Left colon (tissue), 2 donors: ENCODE data around the gene NANOS3. TPM values are rescaled to one million over a fixed set of nuclear protein-coding genes. Genes with fewer than 3 reads are reported as not detected.
"Not testable (repeated sequence)": the region's sequence is repeated elsewhere in the genome, so short reads cannot be mapped to it uniquely, and the experiment has no call there.

Experiments
- ATAC-seq: fragments of 200-7000 bp; cut with Tn5 transposase; one replicate; pipeline ENCODE4 v1.9.1; 2020; ENCODE audit warnings: mild to moderate bottlenecking, moderate library complexity
- DNase-seq, 2 donors: peaks; one replicate each; pipeline ENCODE4 v3.0.0-alpha.2; 2020
- intact Hi-C, 2 donors: fragments of 100-400 bp; cut with DNase I in 1 of 2; cut with micrococcal nuclease in 1 of 2; formaldehyde crosslinking; loops; one replicate each; pipeline versions ENCODE4 v1.11.2 to v1.14.0; 2022; cut with DNase I, micrococcal nuclease
- total RNA-seq, 2 donors: library from RNA; stranded (reverse); fragmentation: NEBNext Ultra II Directional; extraction: Animal tissue kit (Norgen Biotek cat#: 25700); gene quantifications; one replicate each; pipeline ENCODE4 v1.2.1, GENCODE V29; 2021
- donor health status: DM: no; HTN: no; CAD: no.
- donor health status: DM: yes; HTN: yes; CAD: no.

NANOS3 gene
- total RNA-seq, 2 donors from 2014 or later: 0.56 TPM; not detected in 1

DNA sequence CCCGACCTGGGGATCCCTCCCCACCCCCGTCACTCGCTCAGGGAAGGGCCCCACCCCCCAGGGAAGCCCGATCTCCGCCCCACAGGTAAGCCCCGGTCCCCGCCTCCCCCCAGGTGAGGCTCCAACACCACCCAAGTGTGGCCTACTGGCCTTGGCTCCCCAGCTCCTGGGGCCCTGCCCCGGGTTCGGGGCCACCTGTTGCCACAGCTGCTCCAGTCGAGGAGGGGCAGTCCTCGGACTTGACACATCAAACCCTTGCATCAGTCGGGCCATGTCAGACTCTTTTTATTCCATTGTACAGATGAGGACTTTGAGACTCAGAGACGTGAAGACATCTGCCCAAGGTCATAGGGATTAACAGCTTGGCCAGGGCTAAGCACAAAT, 29.6 kb downstream of the NANOS3 start:
- peak; percentile 79 to 84 for DNase-seq
- ATAC-seq: peak; percentile 82
- intact Hi-C loops: no loop called here

DNA sequence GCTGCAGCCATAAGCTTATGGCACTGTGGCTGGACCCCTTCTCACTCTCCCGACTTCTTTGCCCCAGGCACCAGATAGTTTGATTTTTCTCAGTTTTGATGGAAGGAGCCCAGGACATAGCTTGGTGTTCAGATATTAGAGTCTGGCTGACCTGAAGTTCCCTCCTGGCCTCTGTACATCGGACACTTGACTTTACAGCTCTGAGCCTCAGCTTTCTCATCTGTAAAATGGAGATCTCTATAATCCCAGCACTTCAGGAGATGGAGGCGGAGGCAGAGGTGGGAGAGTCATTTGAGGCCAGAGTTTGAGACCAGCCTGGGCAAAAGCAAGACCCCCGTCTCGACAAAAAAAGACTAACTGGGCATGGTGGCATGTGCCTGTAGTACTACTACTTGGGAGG, 30.0 kb downstream of the NANOS3 start:
- intact Hi-C loops: no loop called here
- ATAC-seq (no peak), DNase-seq (no peak)

DNA sequence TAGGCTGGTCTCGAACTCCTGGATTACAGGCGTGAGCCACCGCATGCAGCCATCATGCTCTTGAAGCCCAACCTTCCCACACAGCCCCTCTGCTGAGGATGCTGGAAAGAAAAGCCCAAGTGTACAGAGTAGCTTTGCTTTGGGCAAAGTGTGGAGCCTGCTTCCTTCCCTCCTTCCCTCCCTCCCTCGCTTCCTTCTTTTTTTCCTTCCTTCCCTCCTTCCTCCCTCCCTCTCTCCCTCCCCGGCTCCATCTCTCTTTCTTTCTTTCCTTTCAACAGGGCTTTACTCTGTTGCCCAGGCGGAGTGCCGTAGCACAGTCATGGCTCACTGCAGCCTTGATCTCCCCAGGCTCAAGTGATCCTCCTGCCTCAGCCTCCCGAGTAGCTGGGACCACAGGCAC, 31.7 kb downstream of the NANOS3 start:
- DNase-seq (no peak), ATAC-seq (no peak)
- intact Hi-C loops: no loop called here

DNA sequence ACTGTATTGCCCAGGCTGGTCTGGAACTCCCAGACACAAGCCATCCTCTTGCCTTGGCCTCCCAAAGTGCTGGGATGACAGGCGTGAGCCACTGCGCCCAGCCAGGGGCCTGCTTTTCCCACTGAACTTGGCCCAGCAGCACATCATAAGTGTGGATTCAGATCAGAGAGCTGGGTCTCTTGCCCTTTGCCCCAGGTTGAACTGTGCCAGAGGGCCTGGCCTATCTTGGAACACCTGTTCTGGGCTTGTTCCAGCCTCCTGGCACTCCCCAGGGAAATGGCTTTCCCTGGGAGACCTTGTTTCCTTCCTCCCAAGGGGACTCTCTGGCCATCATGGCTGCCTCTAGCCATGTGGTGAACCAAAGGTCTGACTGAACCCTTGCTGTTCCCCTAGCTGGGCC, 32.5 kb downstream of the NANOS3 start:
- ATAC-seq: peak; percentile 61
- intact Hi-C loops: no loop called here
- DNase-seq: peak; percentile 66 to 80

DNA sequence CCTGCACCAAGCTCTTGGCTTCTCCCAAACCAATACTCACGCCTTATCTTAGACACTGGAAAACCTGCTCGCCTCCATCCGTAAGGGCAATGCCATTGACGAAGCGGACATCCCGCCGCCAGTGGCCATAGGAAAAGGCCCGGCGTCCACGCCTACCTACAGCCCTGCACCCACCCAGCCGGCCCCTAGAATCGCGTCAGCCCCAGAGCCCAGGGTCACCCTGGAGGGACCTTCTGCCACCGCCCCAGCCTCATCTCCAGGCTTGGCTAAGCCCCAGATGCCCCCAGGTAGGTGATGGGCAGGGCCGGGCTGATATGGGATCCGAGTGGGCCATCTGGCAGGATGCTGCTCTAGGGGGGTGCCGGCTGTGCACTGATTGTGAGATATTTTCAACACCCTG, 36.4 kb downstream of the NANOS3 start:
- ATAC-seq (no peak), DNase-seq (no peak)
- intact Hi-C loops: no loop called here

DNA sequence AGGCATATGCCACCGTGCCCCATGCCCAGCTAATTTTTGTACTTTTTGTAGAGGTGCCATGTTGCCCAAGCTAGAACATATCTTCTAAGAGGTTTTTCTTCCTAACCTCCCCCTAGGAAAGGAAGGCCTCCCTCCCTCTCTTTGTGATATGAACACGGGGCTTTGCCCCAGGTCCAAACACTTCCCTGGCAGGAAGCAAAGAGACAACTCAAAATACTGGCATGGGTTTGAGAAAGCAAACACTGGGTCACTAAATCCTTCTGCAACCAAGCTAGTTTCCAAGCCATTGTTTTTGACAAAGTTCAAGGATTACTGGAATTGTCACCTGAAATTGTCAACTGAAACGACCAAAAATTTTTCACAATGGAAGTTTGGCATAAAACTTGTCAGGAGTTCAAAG, 37.8 kb downstream of the NANOS3 start:
- ATAC-seq: no peak
- intact Hi-C loops: no loop called here
- DNase-seq: no peak

DNA sequence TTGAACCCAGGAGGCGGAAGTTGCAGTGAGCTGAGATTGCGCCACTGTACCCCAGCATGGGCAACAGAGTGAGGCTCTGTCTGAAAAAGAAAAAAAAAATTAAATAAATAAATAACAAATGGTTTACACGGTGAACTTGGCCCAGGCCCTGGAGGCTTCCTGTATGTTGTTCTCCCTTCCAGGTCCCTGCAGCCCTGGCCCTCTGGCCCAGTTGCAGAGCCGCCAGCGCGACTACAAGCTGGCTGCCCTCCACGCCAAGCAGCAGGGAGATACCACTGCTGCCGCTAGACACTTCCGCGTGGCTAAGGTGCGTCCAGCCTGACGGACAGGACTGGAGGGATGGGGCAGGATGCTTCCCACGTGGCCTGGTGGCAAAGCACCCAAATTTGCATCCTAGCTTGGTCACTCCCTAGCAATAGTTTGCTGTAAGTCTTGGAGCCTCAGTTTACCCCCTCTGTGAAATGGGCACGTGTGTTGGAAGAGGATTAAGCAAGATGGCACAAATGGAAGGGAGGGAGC, 41.0 kb downstream of the NANOS3 start:
- no peak for ATAC-seq
- intact Hi-C loops: no loop called here
- no peak for DNase-seq

DNA sequence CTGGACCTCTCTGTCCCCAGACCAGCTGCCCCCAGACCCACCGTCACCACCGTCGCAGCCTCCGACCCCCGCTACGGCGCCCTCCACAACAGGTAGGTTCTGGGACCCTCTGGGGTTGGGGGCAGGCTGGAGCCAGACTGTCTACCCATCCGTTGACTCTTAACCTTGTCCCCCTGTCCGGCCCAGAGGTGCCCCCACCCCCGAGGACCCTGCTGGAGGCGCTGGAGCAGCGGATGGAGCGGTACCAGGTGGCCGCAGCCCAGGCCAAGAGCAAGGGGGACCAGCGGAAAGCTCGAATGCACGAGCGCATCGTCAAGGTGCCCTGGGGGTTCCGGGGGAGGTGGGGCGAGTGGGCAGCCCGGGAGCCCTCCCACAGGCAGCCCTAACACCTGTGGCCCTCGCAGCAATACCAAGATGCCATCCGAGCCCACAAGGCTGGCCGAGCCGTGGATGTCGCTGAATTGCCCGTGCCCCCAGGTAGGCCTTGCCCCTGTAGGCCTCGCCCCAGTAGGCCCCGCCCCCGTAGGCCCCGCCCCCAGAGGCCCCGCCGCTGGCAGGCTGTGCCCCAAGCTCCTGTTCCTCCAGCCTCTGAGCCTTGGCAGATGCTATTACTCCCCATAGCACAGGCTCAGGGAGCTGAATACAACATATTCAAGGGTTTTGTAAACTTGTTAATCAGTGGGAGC, 41.9 kb downstream of the NANOS3 start:
- no peak for DNase-seq
- intact Hi-C loops: no loop called here
- ATAC-seq: peak; percentile 11

DNA sequence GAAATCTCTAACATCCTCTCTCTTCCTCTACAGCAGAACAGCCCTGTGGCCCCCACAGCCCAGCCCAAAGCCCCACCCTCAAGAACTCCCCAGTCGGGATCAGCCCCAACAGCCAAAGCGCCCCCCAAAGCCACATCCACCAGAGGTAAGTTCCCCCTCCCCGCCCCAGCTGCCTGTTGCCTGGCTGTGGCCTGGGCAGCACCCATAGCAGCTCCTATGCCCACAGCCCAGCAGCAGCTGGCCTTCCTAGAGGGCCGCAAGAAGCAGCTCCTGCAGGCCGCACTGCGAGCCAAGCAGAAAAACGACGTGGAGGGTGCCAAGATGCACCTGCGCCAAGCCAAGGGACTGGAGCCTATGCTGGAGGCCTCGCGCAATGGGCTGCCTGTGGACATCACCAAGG, 43.6 kb downstream of the NANOS3 start:
- DNase-seq (no peak), ATAC-seq (no peak)
- intact Hi-C loops: no loop called here

DNA sequence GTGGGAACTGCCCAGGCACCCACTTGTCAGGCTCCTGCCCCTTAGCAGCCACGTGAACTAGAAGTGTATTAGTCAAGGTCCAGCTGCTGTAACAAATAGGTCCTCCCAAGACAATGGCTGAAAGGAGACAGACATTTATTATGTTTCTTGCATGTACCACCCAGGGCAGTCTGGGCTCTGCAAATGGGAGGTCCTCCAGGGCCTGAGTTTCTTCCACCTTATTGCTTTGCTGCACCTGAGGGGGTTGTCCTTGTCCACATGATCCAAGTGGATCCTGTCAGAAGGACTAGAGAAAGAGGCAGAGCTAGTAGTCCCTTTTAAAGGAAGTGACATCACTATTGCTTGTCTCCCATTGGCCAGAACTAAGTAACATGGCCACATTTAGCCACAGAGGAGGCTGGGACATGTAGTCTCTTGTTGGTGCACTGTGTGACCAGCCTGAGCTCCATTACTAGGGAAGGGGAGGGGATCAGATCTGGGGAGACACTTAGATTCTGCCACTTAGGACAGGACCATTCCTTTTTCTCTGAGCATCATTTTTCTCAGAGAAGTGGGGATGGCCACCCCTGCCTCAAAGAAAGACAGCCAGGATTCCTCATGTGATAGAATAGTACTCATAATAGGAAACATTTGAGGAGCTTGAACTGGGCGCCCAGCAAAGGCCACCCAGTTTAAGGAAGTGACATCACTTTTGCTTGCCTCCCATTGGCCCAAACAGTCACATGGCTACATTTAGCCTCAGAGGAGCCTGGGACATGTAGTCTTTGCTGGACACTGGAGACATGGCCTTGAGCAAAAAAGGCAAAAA, 44.2 kb downstream of the NANOS3 start:
- ATAC-seq (peak; percentile 61), DNase-seq (no peak)
- intact Hi-C loops: no loop called here

DNA sequence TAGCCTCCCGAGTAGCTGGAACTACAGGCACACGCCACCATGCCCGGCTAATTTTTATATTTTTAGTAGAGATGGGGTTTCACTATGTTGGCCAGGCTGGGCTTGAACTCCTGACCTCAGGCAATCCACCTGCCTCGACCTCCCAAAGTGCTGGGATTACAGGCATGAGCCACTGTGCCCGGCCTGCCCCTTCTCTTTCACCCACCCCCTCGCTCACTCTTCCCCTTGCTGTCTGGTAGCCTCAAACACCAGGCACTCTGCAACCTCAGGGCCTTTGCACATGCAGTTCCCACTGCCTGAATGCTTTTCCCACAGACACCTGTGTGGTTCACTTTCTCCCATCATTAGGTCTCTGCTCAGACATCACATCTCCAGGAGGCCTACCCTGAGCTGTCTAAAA, 45.2 kb downstream of the NANOS3 start:
- ATAC-seq, intact Hi-C loops: not testable (repeated sequence)

DNA sequence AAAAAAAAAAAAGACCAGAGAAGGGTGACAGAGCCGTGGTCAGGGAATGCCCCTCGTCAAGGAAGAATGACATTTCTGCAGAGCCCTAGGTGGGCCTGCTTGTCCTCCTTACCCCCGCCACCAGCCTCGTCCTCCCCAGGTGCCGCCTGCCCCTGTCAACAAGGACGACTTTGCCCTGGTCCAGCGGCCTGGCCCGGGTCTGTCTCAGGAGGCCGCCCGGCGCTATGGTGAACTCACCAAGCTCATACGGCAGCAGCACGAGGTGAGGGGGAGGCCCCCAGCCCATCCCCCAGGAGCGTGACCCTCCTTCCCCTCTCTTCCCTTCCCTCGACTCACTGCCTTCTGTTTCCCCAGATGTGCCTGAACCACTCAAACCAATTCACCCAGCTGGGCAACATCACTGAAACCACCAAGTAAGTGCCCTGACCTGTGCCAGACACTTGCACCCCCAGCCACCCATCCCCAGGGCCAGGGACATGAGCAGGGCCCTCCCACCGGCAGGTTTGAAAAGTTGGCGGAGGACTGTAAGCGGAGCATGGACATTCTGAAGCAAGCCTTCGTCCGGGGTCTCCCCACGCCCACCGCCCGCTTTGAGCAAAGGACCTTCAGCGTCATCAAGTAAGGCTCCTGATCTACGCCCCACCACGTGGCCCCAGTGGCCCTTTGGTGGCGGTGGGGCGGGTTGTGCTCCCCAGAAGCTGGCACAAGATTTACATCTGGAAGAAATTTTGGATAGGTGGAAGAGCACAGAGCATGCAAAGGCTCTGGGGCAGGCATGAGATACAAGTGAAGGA, 46.5 kb downstream of the NANOS3 start:
- ATAC-seq (no peak), DNase-seq (no peak)
- intact Hi-C loops: no loop called here

More for the DNA sequence above, 45.2 kb downstream of the NANOS3 start:
- not testable (repeated sequence) for DNase-seq

DNA sequence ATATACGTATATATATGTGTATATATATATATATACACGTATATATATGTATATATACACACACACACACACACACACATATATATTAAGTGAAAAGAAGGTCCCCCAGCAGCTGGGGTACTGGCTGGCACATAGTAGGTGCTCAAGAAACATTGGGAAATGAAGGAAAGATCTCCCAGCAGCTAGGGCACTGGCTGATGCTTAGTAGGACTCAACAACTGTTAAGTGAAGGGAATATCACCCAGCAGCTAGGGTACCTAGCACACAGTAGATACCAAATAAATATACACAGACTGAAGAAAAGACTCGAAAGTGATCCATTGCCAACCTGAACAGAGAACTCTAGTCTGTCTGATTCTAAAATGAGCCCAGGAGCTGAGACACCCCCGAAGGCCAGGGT, 49.1 kb downstream of the NANOS3 start:
- DNase-seq (no peak), ATAC-seq (no peak)
- intact Hi-C loops: no loop called here

DNA sequence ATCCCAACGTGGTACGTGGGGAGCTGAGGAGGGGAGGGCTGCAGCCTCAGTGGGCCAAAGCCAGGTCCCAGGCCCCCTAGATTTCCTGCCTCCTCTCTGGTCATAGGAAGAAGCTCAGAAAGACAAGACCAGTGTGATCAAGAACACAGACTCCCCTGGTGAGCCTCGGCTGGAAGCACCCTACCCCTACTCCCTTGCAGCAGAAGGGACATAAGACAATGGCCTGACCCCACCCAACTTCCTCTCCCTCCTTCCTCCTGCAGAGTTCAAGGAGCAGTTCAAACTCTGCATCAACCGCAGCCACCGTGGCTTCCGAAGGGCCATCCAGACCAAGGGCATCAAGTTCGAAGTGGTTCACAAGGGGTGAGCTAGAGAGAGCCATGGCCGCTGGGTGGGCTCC, 49.8 kb downstream of the NANOS3 start:
- intact Hi-C loops: no loop called here
- DNase-seq (no peak), ATAC-seq (no peak)

DNA sequence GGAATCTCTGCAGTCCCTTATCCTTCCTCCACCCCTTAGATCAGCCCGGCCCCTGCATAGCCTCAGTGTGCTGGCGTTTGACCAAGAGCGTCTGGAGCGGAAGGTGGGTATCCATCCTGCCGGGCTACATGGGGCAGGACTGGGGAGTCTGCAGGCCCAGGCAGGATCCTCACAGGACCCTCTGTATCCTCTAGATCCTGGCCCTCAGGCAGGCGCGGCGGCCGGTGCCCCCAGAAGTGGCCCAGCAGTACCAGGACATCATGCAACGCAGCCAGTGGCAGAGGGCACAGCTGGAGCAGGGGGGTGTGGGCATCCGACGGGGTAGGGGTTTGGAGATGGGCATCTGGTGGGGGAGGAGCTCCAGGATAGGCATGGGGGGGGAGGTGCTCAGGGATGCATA, 52.4 kb downstream of the NANOS3 start:
- intact Hi-C loops: no loop called here
- no peak for ATAC-seq
- DNase-seq: no peak

DNA sequence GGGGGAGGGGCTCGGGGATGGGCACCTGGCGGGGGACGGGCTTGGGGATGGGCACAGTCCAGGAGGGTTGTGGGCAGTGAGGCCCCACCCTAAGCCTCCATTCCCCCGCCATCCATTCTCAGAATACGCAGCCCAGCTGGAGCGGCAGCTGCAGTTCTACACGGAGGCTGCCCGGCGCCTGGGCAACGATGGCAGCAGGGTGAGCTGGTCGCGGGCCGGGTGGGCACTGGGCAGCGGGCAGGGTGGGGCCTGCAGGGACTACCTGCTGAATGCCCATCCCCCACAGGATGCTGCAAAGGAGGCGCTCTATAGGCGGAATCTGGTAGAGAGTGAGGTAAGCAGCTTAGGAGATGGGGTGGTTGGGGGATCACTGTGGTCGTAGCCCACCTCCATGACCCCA, 53.0 kb downstream of the NANOS3 start:
- ATAC-seq: no peak

More for the DNA sequence above, 53.0 kb downstream of the NANOS3 start:
- DNase-seq: no peak
- intact Hi-C loops: no loop called here
